ENCODE results near the gene ROR1.

DNA sequence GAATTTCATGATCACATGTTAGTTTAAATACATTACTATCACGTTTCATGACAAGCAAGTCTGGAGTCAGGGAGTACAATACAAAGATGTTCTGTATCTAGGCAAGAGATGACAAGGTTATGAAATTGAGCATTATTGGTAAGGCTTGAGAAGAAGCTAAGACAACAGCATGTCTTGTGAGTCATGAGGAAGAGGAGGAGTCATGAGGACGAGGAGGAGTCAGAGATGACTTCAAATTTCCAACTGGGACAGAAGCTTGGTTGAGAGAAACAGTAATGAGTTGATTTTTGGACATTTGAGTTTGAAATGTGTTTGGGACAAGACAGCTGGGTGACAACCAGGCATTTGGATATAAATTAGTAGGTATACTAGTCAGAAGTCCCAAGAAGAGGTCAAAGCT is 425.3 kb downstream of the ROR1 start:
- TF ChIP-seq POLR2AphosphoS5 (IDR thresholded peaks at IDR 0.05; ENCODE audit: borderline replicate concordance, low read depth, low read length) (no peak), EZH2 (IDR thresholded peaks at IDR 0.05) (no peak)

Data from SK-N-MC (cell line).